ENCODE data around the gene PFN4. TPM values are rescaled to one million over a fixed set of nuclear protein-coding genes. Genes with fewer than 3 reads are reported as not detected.
"Not testable (repeated sequence)": the region's sequence is repeated elsewhere in the genome, so short reads cannot be mapped to it uniquely, and the experiment has no call there.

The PFN4 gene
- total and polyA plus RNA-seq, 12 donors: 0.41 to 2.7 (median 0.84) TPM; not detected in 3

- Histone ChIP-seq H3K27me3 (no peaks in the 10 kb centered on the region), H3K9me3 (replicated peaks in 1 of 3) (no peaks in the 10 kb centered on the region), H3K4me3 (no peak overlapping the region), H3K4me1 (replicated peaks in 1 of 2) (no peaks in the 10 kb centered on the region), H3K36me3 (replicated peaks in 1 of 2) (no peaks in the 10 kb centered on the region), H3K27ac (no peak overlapping the region)
- DNase-seq: no peak
- intact Hi-C loops (cut with DNase I): no loop called here
- WGBS, 4 donors: 63 to 71% (median 70%) methylated on average over 2 of the region's 2 CpGs
- TF ChIP-seq CTCF (IDR thresholded peaks at IDR 0.05) (no peak), POLR2A (IDR thresholded peaks at IDR 0.05) (no peak)
These were observed 11.7 kb downstream of the PFN4 start for GRCh38 chr2:24111407-24111901.

GRCh38 chr2:24110660-24111303, 12.4 kb downstream of the PFN4 start:
- DNase-seq: no peak
- H3K9me3 ChIP-seq (replicated peaks in 1 of 3): no peaks in the 10 kb centered on the region
- WGBS, 4 donors: 86 to 98% (median 91%) methylated on average over 5 to 7 of the region's 7 CpGs
- H3K4me1 ChIP-seq (replicated peaks in 1 of 2): no peaks in the 10 kb centered on the region
- TF ChIP-seq CTCF (IDR thresholded peaks at IDR 0.05): no peak
- no peak for TF ChIP-seq POLR2A (IDR thresholded peaks at IDR 0.05)
- intact Hi-C loops (cut with DNase I): no loop called here
- no peaks in the 10 kb centered on the region for H3K36me3 ChIP-seq (replicated peaks in 1 of 2)
- H3K27me3 ChIP-seq: no peaks in the 10 kb centered on the region
- no peak overlapping the region for H3K27ac ChIP-seq
- no peak overlapping the region for H3K4me3 ChIP-seq

GRCh38 chr2:24109431-24109830, 13.7 kb downstream of the PFN4 start:
- H3K27me3 ChIP-seq; H3K4me3 ChIP-seq; DNase-seq; H3K4me1 ChIP-seq (replicated peaks in 1 of 2); H3K9me3 ChIP-seq (replicated peaks in 1 of 3); H3K27ac ChIP-seq; intact Hi-C loops (cut with DNase I); H3K36me3 ChIP-seq (replicated peaks in 1 of 2): not testable (repeated sequence)
- WGBS, 4 donors: 100% methylated on average over 1 of the region's 1 CpG

GRCh38 chr2:24107336-24107735, 15.8 kb downstream of the PFN4 start:
- H3K4me1 ChIP-seq (replicated peaks in 1 of 2): no peaks in the 10 kb centered on the region
- intact Hi-C loops (cut with DNase I): no loop called here
- H3K36me3 ChIP-seq (replicated peaks in 1 of 2): no peaks in the 10 kb centered on the region
- no peaks in the 10 kb centered on the region for H3K27me3 ChIP-seq
- WGBS, 4 donors: 42 to 92% (median 89%) methylated on average over 1 of the region's 1 CpG
- DNase-seq: no peak
- H3K27ac ChIP-seq: no peak overlapping the region
- no peak overlapping the region for H3K4me3 ChIP-seq
- H3K9me3 ChIP-seq (replicated peaks in 1 of 3): no peaks in the 10 kb centered on the region
- TF ChIP-seq CTCF (IDR thresholded peaks at IDR 0.05) (no peak), POLR2A (IDR thresholded peaks at IDR 0.05) (no peak)

- Histone ChIP-seq H3K27ac (no peak overlapping the region), H3K27me3 (no peaks in the 10 kb centered on the region), H3K4me3 (no peak overlapping the region), H3K36me3 (replicated peaks in 1 of 2) (no peaks in the 10 kb centered on the region), H3K9me3 (replicated peaks in 1 of 3) (no peaks in the 10 kb centered on the region), H3K4me1 (replicated peaks in 1 of 2) (no peaks in the 10 kb centered on the region)
- intact Hi-C loops (cut with DNase I): no loop called here
- no peak for DNase-seq
- TF ChIP-seq CTCF (IDR thresholded peaks at IDR 0.05) (no peak), POLR2A (IDR thresholded peaks at IDR 0.05) (no peak)
These were observed 16.3 kb downstream of the PFN4 start for GRCh38 chr2:24106786-24107185.

Data from adrenal gland (tissue), 12 donors.